DMS53 (cell line): ENCODE measurements around the gene TNFSF9.

Source experiments
- DNase-seq: peaks from one replicate; lab custom pipeline; 2025; lab: John Stamatoyannopoulos, UW

The TNFSF9 gene

DNA sequence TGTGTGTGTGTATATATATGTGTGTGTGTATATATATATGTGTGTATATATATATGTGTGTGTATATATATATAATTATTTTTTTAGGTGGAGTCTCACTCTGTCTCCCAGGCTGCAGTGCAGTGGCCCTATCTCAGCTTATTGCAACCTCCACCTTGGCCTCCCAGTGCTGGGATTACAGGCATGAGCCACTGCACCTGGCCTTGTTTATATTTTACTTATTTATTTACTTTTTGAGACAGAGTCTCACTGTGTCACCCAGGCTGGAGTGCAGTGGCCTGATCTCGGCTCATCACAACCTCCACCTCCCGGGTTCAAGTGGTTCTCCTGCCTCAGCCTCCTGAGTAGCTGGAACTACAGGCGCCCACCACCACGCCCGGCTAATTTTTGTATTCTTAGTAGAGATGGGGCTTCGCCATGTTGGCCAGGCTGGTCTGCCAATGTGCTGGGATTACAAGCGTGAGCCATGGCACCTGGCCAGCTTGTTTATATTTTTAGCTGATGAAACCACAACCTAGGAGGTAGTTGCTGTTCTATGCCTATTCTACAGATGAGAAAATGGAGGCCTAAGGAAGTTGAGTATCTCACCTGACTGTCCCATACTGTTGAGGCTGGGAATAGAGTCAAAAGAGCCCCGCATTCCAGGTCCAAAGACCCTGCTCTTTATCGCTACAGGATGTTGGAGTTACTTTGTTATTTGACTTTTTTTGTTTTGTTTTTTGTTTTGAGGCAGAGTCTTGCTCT lies 22.6 kb upstream of the TNFSF9 start:
- DNase-seq = peak; percentile 53

DNA sequence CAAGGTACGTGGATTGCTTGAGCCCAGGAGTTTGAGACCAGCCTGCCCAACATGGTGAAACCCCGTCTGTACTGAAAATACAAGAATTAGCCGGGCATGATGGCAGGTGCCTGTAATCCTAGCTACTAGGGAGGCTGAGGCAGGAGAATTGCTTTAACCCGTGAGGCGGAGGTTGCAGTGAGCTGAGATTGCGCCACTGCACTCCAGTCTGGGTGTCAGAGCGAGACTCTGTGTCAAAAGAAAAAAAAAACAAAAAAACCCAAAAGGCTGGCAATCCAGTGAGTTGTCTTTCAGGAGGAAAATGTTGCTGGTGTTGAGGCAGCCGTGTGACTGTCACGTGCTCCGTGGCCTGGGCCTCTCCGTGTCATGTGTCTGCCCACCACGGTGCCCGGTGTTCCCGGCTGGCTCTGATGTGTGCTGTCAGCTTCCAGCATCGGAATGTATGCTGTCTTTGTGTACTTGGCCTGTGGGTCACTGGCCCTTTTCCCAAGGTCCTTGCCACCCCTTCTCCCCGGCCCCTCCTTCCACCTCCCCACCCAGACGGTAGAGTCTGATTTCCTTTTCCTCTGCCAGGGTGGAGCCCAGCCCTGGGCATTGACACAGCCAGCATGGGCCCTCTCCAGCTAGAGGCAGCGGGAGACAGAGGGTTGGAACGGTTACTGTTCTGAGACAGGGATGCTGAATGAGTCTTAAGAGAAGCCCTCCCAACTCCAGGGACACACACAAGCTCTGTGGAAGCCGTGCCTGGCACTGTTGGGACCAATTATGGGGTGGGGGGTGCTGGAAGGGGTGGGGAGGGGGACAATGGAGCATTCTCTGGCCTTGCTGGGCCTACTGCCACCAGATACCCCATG lies 21.5 kb upstream of the TNFSF9 start:
- DNase-seq = no peak

DNA sequence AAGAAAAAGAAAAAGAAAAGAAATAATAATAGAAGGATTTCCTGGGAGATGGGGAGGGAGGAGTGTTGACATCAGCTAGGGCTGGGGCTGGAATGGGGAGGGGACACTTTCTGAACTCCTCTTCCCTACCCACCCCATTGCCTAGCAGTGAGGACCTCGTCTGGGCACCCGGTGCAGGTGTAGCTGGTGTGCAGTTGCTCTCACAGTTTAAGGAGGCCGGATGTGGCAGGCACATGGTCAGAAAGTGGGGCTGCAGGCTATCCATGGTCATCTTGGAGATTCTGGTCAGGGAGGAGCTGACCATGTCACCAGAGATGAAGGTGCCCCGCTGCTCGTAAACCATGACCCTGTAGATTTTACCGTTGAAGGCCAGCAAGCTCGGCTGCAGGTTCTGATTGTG lies 20.2 kb upstream of the TNFSF9 start:
- no peak for DNase-seq

- no peak for DNase-seq
Measured at GRCh38 chr19:6514089-6514488, 16.7 kb upstream of the TNFSF9 start.

DNA sequence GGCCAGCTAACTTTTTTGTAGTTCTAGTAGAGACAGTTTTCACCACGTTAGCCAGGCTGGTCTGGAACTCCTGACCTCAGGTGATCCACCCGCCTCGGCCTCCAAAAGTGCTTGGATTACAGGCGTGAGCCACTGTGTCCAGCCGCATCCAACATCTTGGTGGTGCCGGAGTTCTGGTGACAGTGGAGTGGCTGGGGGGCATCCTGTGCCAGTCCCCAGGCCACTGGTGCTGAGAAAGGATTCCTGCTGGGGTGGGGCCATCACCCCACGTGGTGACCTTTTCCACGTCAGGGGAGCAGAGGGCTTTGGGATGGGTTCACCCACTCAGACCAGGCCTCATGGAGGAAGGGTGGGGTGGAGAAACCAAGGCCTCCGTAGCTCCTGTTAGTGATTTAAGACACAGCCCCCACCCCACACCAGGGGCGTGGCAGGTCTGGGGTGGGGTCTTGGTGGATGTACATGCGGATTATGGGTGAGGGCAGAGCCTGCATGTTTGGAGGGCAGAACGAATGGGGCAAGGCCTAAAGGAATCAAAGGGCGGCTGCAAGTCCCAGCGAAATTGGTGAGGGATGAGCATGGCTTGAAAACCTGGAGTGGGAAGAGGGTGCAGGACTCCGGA lies 15.8 kb upstream of the TNFSF9 start:
- no peak for DNase-seq

DNA sequence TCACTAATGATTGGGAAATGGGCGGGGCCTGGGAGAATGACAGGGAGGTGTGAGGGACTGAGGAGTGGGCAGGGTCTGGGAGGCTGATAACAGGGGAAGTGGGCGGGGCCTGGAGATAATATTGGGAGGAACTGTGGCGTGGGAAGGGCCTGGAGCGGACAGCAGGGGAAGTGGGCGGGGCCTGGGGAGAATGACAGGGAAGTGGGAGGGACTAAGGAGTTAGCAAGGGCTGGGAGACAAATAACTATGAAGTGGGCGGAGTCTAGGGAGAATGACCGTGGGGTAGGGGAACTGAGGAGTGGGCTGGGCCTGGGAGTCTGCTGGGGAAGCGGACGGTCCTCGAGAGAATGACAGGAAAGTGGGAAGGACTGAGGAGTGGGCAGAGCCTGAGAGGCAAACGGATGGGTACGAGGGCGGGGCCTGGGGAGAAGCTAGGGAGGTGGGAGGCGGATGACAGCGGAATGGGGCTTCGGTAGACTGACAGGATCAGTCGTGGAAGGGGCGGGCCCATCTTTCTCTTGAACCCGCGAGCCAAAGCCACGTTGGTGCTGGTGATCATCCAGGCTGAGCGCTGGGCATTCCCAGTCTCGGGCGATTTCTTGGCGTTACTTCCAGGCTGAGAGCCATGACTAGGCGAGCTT lies 14.7 kb upstream of the TNFSF9 start:
- DNase-seq = peak; percentile 64

GRCh38 chr19:6516659-6517291 lies 14.1 kb upstream of the TNFSF9 start:
- peak; percentile 85 for DNase-seq

DNA sequence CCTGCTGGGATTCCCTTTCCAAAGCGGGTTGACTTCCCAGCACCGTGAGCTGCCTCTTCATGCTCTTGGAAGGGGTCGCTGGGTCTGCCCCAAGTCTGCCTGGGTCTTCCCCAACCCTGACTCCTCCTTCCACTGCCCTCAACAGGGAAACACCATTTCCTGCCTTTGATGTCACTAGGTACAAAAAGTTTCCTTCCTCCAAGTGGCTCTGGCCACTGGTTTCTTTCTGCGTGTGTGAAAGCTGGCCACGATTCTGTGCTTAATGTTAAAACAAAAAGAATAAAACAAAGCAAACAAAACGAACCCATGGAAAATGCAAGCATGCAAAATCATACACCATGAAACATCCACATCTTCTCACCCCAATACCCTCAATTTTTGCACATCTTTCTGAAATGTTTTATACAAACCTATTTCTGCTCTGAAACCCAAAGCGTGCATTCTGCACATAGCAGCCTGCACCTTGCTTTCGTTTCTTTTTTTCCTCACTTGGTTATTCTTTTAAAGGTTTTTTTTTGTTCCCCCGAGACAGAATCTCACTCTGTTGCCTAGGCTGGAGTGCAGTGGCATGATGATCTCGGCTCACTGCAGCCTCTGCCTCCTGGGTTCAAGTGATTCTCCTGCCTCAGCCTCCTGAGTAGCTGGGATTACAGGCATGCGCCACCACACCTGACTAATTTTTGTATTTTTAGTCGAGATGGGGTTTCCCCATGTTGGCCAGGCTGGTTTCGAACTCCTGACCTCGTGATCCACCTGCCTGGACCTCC lies 12.5 kb upstream of the TNFSF9 start:
- no peak for DNase-seq

DNA sequence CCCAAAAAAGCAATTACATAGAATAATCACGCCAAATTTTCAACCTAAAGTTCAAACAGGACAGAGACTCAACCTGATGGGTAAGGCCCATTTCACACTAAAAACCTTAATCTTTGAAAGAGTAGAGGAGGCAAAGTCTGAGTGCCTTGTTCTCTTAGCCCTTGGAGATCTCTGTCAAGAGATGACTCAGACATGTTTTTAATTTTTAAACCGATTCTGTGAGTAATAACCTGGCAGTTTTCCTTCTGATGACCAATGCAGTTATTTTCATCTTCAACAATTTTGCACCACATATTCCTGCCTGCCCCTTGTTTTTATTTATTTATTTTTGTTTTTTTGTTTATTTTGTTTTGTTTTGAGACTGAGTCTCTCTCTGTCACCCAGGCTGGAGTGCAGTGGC lies 11.5 kb upstream of the TNFSF9 start:
- peak; percentile 26 for DNase-seq

DNA sequence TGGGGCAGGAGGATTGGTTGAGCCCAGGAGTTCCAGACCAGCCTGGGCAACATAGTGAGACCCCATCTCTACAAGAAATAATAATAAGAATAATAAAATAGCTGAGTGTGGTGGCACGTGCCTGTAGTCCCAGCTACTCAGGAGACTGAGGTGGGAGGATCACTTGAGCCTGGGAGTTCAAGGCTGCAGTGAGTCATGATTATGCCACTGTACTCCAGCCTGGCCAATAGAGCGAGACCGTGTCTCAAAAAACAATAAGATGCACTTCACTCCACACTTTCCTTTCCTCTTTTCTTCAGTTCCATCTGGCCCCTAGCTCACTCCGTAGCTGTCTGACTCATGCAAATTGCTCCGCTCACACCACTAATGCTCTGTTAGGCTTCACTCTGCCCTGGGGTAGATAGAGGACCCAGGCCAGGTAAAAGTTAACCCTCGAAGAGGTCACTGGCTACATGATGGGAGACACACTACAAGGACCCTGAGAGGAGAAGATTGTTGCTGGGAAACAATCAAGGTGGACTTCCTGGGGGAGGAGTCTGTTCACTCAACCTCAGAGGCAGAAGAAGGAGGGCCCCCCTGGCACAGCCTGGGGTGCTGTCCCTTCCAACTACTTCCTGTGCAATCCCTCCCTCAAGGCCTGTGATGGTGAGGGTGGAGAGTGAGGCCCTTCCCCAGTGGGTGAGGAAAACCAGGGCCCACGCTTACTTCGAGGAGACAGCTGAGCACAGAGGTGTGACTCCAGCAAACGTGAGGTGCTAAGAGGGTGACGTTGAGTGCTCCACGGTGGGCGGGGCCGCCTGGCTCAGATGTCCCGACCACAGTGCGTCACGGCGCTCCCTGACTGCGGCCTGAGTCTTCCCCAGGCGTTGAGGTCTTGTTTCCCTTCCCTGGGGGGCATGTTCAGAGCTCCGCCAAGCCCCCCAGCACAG lies 8.8 kb upstream of the TNFSF9 start:
- DNase-seq = no peak

GRCh38 chr19:6522712-6523111 lies 8.1 kb upstream of the TNFSF9 start:
- DNase-seq = no peak

GRCh38 chr19:6524311-6524710 lies 6.5 kb upstream of the TNFSF9 start:
- no peak for DNase-seq

DNA sequence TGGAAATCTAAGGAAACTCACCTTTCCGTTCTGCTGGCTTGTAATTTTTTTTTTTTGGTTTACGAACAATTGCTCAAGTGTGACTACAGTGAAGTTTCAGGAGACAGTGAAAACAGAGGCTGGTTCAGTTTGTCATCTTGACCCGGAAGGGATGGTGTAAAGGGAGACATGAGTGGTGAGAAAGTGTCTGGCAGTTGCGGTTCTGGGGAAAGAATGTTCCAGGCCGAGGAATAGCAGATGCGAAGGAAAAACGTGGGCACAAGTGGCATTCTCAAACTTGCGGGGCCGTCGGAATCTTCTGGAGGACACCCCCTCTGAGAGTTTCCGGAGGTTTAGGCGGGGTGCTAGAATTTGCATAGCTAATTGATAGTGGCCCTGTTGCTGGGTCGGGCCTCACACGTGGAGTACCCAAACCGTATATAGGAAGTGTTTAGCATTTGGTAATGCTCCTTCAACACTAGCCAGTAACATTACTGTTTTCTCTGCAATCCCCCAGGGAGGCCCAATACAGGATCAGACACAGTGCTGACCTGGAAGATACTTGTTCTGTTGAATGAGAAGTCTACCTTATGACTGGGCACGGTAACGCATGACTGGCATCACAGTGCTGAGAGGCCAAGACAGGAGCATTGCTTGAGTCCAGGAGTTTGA lies 2.8 kb upstream of the TNFSF9 start:
- DNase-seq = no peak

DNA sequence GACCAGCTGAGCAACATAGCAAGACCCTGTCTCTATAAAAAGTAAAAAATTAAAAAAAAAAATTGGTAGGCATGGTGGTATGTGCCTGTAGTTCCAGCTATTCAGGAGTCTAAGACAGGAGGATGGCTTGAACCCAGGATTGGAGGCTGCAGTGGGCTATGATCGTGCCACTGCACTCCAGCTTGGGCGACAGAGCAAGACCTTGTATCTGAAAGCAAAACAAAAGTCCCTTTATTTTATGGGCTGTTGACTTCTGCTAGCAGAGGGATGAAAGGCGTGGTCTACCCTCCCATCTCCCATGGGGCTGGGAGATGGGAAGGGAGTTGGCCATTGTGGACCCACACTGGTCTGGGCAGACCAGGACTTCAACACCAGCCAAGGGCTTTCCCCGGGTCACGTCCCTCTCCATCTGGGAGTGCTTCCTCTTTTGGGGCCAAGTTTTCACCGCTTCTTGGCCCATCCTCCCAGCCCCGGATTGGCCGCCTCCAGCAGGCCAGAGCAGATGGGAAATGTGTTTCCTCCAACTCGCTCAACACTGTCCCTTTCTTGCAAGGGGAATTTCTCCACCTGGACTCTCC lies 2.2 kb upstream of the TNFSF9 start:
- DNase-seq = no peak

DNA sequence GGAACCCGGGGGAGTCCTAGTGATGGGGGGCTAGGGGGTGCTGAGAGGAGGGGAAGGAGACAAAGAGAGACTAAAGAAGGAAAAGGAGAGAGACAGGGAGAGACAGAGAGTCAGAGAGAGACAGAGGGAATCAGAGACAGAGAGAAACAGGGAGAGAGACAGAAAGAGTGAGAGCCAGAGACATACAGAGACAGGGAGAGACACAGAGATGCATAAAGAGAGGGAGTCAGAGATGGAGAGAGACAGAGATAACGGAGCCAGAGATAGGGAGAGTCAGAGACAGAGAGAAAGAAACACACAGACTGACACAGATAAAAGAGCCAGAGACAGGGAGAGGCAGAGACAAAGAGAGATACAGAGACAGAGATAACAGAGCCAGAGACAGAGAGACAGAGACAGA lies 1.5 kb upstream of the TNFSF9 start:
- DNase-seq = no peak

- no peak for DNase-seq
Measured at GRCh38 chr19:6529937-6530385, 865 bp upstream of the TNFSF9 start.

- DNase-seq = no peak
Measured at GRCh38 chr19:6531163-6531955, 533 bp downstream of the TNFSF9 start.

DNA sequence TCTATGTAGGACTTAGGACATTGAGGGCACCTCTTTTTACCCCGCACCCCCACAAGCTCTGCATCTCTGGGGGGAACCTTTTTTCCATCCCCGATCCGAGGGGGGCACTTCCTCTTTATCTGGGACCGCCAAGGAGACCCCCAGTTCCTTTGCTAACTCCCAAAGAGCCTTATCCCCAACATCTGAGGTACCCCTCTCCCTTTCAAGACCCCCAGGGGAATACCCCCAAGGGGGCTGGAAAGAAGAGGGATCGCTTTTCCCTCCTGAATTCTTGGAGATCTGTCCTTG lies 1.1 kb downstream of the TNFSF9 start:
- DNase-seq = no peak
